ACHN (cell line): Measurements from ENCODE around the gene OR10D3.

Experiments used
- DNase-seq: peaks from one replicate; pipeline ENCODE4 v3.0.0-alpha.2; 2015
- in situ Hi-C: cut with HindIII; loops from 2 replicates; pipeline ENCODE4 v1.10.0; 2017; ENCODE audit warnings: low sequenced_read_pairs, low pct_ligation_motif_present, low pct_unique_long_range_greater_than_20kb

The OR10D3 gene

DNA sequence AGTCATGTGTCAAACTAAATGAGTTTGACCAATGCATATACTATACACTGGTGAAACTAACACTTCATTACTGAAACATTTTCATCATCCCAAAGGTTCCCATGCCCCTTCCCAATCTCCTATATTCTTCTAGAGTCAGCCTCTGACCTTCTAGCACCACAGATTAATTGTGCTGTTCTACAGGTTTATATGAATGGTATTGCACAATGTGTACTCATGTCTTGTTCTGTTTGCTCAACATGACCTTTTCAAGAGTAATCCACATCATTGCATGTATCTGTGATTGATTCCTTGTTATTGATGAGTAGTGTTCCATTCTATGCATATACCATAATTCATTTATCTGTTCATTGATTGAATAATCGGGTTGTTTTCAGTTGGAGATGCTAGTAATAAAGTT, 50.2 kb downstream of the OR10D3 start:
- in situ Hi-C loops: no loop called here

More for the DNA sequence above, 50.2 kb downstream of the OR10D3 start:
- no peak for DNase-seq
